Gastrocnemius medialis (tissue), 4 donors: ENCODE data around the gene SH2D5. TPM values are rescaled to one million over a fixed set of nuclear protein-coding genes. Genes with fewer than 3 reads are reported as not detected.

Experiments used
- ATAC-seq, 2 donors: fragments of 150-250 bp; one replicate each; pipeline ENCODE4 v1.9.1; 2016
- DNase-seq, 2 donors: peaks; one replicate each; pipeline ENCODE4 v3.0.0-alpha.2; 2019
- H3K27ac ChIP-seq, 4 donors: fragments of 200-600 bp; sonication (generic); 1 replicate in 1 of 4; 2 replicates in 3 of 4; pipeline ENCODE4 v1.5.1; 2016 to 2018; ENCODE audit warnings: mild to moderate bottlenecking in 2 of 4, moderate library complexity in 1 of 4
- H3K27me3 ChIP-seq, 3 donors: fragments of 200-600 bp; sonication (generic) in 2 of 3; 1 replicate in 1 of 3; 2 replicates in 2 of 3; pipeline versions ENCODE4 v1.5.1 to v1.6.0; 2016 to 2019; ENCODE audit warnings: mild to moderate bottlenecking in 1 of 3, moderate library complexity in 1 of 3
- H3K36me3 ChIP-seq, 2 donors: fragments of 200-600 bp; sonication (generic) in 1 of 2; one replicate each; pipeline ENCODE4 v1.5.1; 2017 to 2018
- H3K4me1 ChIP-seq, 2 donors: fragments of 200-600 bp; sonication (generic) in 1 of 2; one replicate each; pipeline ENCODE4 v1.5.1; 2016 to 2017; ENCODE audit warnings: mild to moderate bottlenecking in 2 of 2
- H3K4me3 ChIP-seq, 4 donors: fragments of 200-600 bp; sonication (generic) in 3 of 4; 1 replicate in 1 of 4; 2 replicates in 3 of 4; pipeline ENCODE4 v1.5.1; 2016 to 2019; ENCODE audit warnings: mild to moderate bottlenecking in 2 of 4
- H3K9me3 ChIP-seq, 3 donors: fragments of 200-600 bp; sonication (generic) in 2 of 3; 1 replicate in 1 of 3; 2 replicates in 2 of 3; pipeline ENCODE4 v1.5.1; 2016 to 2019
- CTCF ChIP-seq, 5 experiments: fragments of 450-650 bp in 3 of 5; fragments of 200-600 bp in 2 of 5; sonication (generic) in 2 of 5; IDR thresholded peaks in 4 of 5; conservative IDR thresholded peaks in 1 of 5; 1 replicate in 4 of 5; 2 replicates in 1 of 5; pipeline ENCODE4 v1.5.1; 2016 to 2019; ENCODE audit warnings: antibody characterized with exemption in 5 of 5, mild to moderate bottlenecking in 3 of 5, moderate library complexity in 3 of 5
- POLR2A ChIP-seq, 2 donors: fragments of 450-650 bp; IDR thresholded peaks; one replicate each; pipeline ENCODE4 v1.6.1; 2017; ENCODE audit warnings: antibody characterized with exemption in 2 of 2, mild to moderate bottlenecking in 2 of 2, moderate library complexity in 2 of 2
- in situ Hi-C, 4 donors: fragments of 200-750 bp; cut with MboI; loops; one replicate each; pipeline versions ENCODE4 v1.15.0 to v1.8.0; 2017; ENCODE audit warnings: low sequenced_read_pairs in 4 of 4
- intact Hi-C: fragments of 100-400 bp; cut with DNase I; formaldehyde crosslinking; loops from one replicate; pipeline ENCODE4 v1.15.1; 2023; ENCODE audit warnings: low total_unique reads
- total RNA-seq, 4 donors: library from RNA; depleted of rRNA; stranded (reverse); fragments of >200 nt; gene quantifications; one replicate each; pipeline versions ENCODE4 v1.1.0 to v1.2.3, GENCODE V29; 2016

The SH2D5 gene
- total RNA-seq, 4 donors from 2014 or later: 0.53 TPM; not detected in 3

- H3K9me3 ChIP-seq: no peaks in the 10 kb centered on the region
- no peak overlapping the region for H3K4me3 ChIP-seq
- H3K4me1 ChIP-seq: peaks cover 6% of the 10 kb centered on the region in 2 donors
- no peaks in the 10 kb centered on the region for H3K36me3 ChIP-seq
- in situ Hi-C loops (loop anchor here in 1 of 4 donors (25.0 kb wide), 1 partner anchor 658 kb away; no protein-coding TSS in a partner anchor), intact Hi-C loops (no loop called here)
- no peak for TF ChIP-seq CTCF (IDR thresholded peaks at IDR 0.05 in 4 of 5, conservative IDR thresholded peaks at IDR 0.05 in 1 of 5)
- TF ChIP-seq POLR2A (IDR thresholded peaks at IDR 0.05): no peak
- DNase-seq (no peak), ATAC-seq (no peak)
- H3K27me3 ChIP-seq: no peaks in the 10 kb centered on the region
- H3K27ac ChIP-seq: no peak overlapping the region
Measured at GRCh38 chr1:20704390-20705202, 27.9 kb downstream of the SH2D5 start.

GRCh38 chr1:20703124-20703756, 29.3 kb downstream of the SH2D5 start:
- H3K4me1 ChIP-seq: peaks cover 6 to 9% of the 10 kb centered on the region in 2 donors
- H3K9me3 ChIP-seq: no peaks in the 10 kb centered on the region
- ATAC-seq: no peak
- no peaks in the 10 kb centered on the region for H3K27me3 ChIP-seq
- TF ChIP-seq CTCF (IDR thresholded peaks at IDR 0.05 in 4 of 5, conservative IDR thresholded peaks at IDR 0.05 in 1 of 5): no peak
- intact Hi-C loops (no loop called here), in situ Hi-C loops (loop anchor here in 1 of 4 donors (25.0 kb wide), 1 partner anchor 659 kb away; no protein-coding TSS in a partner anchor)
- no peaks in the 10 kb centered on the region for H3K36me3 ChIP-seq
- H3K27ac ChIP-seq: no peak overlapping the region
- DNase-seq: no peak
- no peak overlapping the region for H3K4me3 ChIP-seq

- peaks cover 6 to 9% of the 10 kb centered on the region in 2 donors for H3K4me1 ChIP-seq
- TF ChIP-seq CTCF (IDR thresholded peaks at IDR 0.05 in 4 of 5, conservative IDR thresholded peaks at IDR 0.05 in 1 of 5) (no peak), POLR2A (IDR thresholded peaks at IDR 0.05) (no peak)
- no peak overlapping the region for H3K27ac ChIP-seq
- no peaks in the 10 kb centered on the region for H3K9me3 ChIP-seq
- no peak overlapping the region for H3K4me3 ChIP-seq
- in situ Hi-C loops (loop anchor here in 1 of 4 donors (25.0 kb wide), 1 partner anchor 660 kb away; no protein-coding TSS in a partner anchor), intact Hi-C loops (no loop called here)
- no peaks in the 10 kb centered on the region for H3K27me3 ChIP-seq
- ATAC-seq: no peak
- no peaks in the 10 kb centered on the region for H3K36me3 ChIP-seq
- DNase-seq: no peak
Measured at GRCh38 chr1:20702416-20702815, 30.1 kb downstream of the SH2D5 start.

- ATAC-seq (no peak), DNase-seq (no peak)
- Histone ChIP-seq H3K27me3 (no peaks in the 10 kb centered on the region), H3K4me3 (no peak overlapping the region), H3K4me1 (peaks cover 6 to 12% of the 10 kb centered on the region in 2 donors), H3K9me3 (no peaks in the 10 kb centered on the region), H3K36me3 (no peaks in the 10 kb centered on the region), H3K27ac (no peak overlapping the region)
- TF ChIP-seq POLR2A (IDR thresholded peaks at IDR 0.05) (no peak), CTCF (IDR thresholded peaks at IDR 0.05 in 4 of 5, conservative IDR thresholded peaks at IDR 0.05 in 1 of 5) (no peak)
- intact Hi-C loops: no loop called here
- in situ Hi-C loops: loop anchor here in 1 of 4 donors (25.0 kb wide), 1 partner anchor 660 kb away; no protein-coding TSS in a partner anchor
Measured at GRCh38 chr1:20701847-20702246, 30.7 kb downstream of the SH2D5 start.
